ENCODE measurements around the gene NME9. TPM values are rescaled to one million over a fixed set of nuclear protein-coding genes. Genes with fewer than 3 reads are reported as not detected.

Gene NME9
- total RNA-seq, 1 donor from 2014 or later = not detected

DNA sequence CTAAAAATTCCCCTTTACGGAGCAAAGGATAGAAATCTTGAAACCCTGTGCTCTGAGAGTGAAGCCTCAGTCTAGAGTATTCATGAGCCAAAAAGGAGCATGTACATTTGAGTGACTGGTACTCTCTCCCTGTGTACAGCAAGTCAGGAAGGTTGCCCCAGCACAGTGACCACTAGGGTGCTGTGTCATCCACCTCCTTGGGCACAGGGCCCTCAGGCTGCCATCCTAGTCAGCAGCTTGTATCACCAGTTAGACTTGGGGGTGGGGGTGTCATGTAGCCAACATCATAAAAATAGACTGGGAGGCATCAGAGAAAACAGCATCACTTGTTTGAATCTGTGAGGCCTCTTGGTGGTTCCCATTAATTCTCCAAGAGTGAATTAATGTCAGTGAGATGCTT is 12.0 kb downstream of the NME9 start:
- Mint-ChIP-seq H3K27ac (ENCODE audit: unreplicated experiment) (no peak overlapping the region), H3K27me3 (ENCODE audit: unreplicated experiment) (no peaks in the 10 kb centered on the region), H3K4me3 (ENCODE audit: unreplicated experiment) (no peak overlapping the region), H3K36me3 (ENCODE audit: low read depth, unreplicated experiment) (no peaks in the 10 kb centered on the region), H3K9me3 (ENCODE audit: unreplicated experiment) (no peaks in the 10 kb centered on the region), H3K4me1 (ENCODE audit: unreplicated experiment) (peaks cover 4% of the 10 kb centered on the region)
- no peak for DNase-seq (ENCODE audit: low spot score)
- no peak for TF ChIP-seq CTCF (IDR thresholded peaks at IDR 0.05; ENCODE audit: unreplicated experiment)

- Mint-ChIP-seq H3K36me3 (ENCODE audit: low read depth, unreplicated experiment) (no peaks in the 10 kb centered on the region), H3K4me1 (ENCODE audit: unreplicated experiment) (no peaks in the 10 kb centered on the region), H3K27me3 (ENCODE audit: unreplicated experiment) (no peaks in the 10 kb centered on the region), H3K9me3 (ENCODE audit: unreplicated experiment) (no peaks in the 10 kb centered on the region), H3K27ac (ENCODE audit: unreplicated experiment) (no peak overlapping the region), H3K4me3 (ENCODE audit: unreplicated experiment) (no peak overlapping the region)
- TF ChIP-seq CTCF (IDR thresholded peaks at IDR 0.05; ENCODE audit: unreplicated experiment) = no peak
- DNase-seq (ENCODE audit: low spot score) = no peak
Measured at GRCh38 chr3:138314751-138315150, 14.9 kb downstream of the NME9 start.

DNA sequence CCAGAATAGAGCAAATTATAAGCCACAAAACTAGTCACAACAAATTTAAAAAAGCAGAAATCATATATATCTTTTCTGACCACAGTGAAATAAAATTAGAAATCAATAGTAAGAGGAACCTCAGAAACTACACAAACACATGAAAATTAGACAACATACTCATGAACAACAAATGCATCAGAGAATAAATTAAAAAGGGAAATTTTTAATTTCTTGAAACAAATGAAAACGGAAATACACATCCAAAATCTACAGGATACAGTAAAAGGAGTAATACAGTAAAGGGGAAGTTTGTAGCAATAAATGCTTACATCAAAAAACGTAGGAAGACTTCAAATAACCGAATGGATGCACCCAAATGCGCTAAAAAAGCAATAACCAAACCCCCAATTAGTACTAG is 19.2 kb downstream of the NME9 start:
- Mint-ChIP-seq H3K4me1 (ENCODE audit: unreplicated experiment) (no peaks in the 10 kb centered on the region), H3K9me3 (ENCODE audit: unreplicated experiment) (peaks cover 12% of the 10 kb centered on the region), H3K27ac (ENCODE audit: unreplicated experiment) (no peak overlapping the region), H3K27me3 (ENCODE audit: unreplicated experiment) (no peaks in the 10 kb centered on the region), H3K36me3 (ENCODE audit: low read depth, unreplicated experiment) (peaks cover 14% of the 10 kb centered on the region), H3K4me3 (ENCODE audit: unreplicated experiment) (no peak overlapping the region)
- TF ChIP-seq CTCF (IDR thresholded peaks at IDR 0.05; ENCODE audit: unreplicated experiment) = no peak
- no peak for DNase-seq (ENCODE audit: low spot score)

- no peak overlapping the region for H3K4me3 Mint-ChIP-seq (ENCODE audit: unreplicated experiment)
- no peaks in the 10 kb centered on the region for H3K27me3 Mint-ChIP-seq (ENCODE audit: unreplicated experiment)
- H3K9me3 Mint-ChIP-seq (ENCODE audit: unreplicated experiment) = peaks cover 12% of the 10 kb centered on the region
- H3K27ac Mint-ChIP-seq (ENCODE audit: unreplicated experiment) = no peak overlapping the region
- H3K36me3 Mint-ChIP-seq (ENCODE audit: low read depth, unreplicated experiment) = peaks cover 14% of the 10 kb centered on the region
- H3K4me1 Mint-ChIP-seq (ENCODE audit: unreplicated experiment) = no peaks in the 10 kb centered on the region
- no peak for TF ChIP-seq CTCF (IDR thresholded peaks at IDR 0.05; ENCODE audit: unreplicated experiment)
- DNase-seq (ENCODE audit: low spot score) = no peak
Measured at GRCh38 chr3:138308783-138309182, 20.9 kb downstream of the NME9 start.

DNA sequence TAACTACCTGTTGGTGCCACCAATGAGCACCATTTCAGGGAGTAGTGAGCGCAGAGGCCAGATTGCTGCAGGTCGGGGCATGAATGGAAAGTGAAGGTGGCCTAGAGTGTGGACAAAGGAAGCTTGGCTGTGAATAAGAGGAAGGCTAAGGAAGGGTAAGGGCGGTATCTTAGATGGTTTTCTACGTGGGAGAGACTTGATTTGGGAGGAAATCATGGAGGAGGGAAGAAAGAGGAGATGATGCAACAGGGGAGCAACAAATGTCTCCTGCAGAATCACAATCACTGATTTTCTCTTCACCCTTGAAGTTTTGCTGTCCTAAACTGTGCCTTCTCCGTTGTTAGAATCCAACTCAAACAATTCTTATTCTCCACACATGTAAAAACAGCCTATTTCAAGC is 21.8 kb downstream of the NME9 start:
- no peak overlapping the region for H3K4me3 Mint-ChIP-seq (ENCODE audit: unreplicated experiment)
- H3K4me1 Mint-ChIP-seq (ENCODE audit: unreplicated experiment) = no peaks in the 10 kb centered on the region
- no peak for DNase-seq (ENCODE audit: low spot score)
- TF ChIP-seq CTCF (IDR thresholded peaks at IDR 0.05; ENCODE audit: unreplicated experiment) = no peak
- H3K27ac Mint-ChIP-seq (ENCODE audit: unreplicated experiment) = no peak overlapping the region
- H3K36me3 Mint-ChIP-seq (ENCODE audit: low read depth, unreplicated experiment) = peaks cover 14% of the 10 kb centered on the region
- H3K9me3 Mint-ChIP-seq (ENCODE audit: unreplicated experiment) = peaks cover 12% of the 10 kb centered on the region
- H3K27me3 Mint-ChIP-seq (ENCODE audit: unreplicated experiment) = peaks cover 2% of the 10 kb centered on the region
